Lower lobe of right lung (tissue), 2 donors: ENCODE data around the gene HEATR3. TPM values are rescaled to one million over a fixed set of nuclear protein-coding genes. Genes with fewer than 3 reads are reported as not detected.

Experiments used
- ATAC-seq, 2 donors: fragments of 200-7000 bp; cut with Tn5 transposase; one replicate each; pipeline ENCODE4 v1.9.1; 2020 to 2022; ENCODE audit warnings: mild to moderate bottlenecking in 2 of 2, moderate library complexity in 2 of 2
- DNase-seq: peaks from one replicate; pipeline ENCODE4 v3.0.0-alpha.2; 2020
- H3K27ac ChIP-seq: fragments of 200-600 bp; one replicate; pipeline ENCODE4 v1.8.0; 2022
- H3K27me3 ChIP-seq: fragments of 200-600 bp; one replicate; pipeline ENCODE4 v1.8.0; 2022; ENCODE audit warnings: low read depth
- H3K36me3 ChIP-seq: fragments of 200-600 bp; one replicate; pipeline ENCODE4 v1.8.0; 2022; ENCODE audit warnings: mild to moderate bottlenecking
- H3K4me1 ChIP-seq: fragments of 200-600 bp; one replicate; pipeline ENCODE4 v1.8.0; 2022
- H3K4me3 ChIP-seq: fragments of 200-600 bp; one replicate; pipeline ENCODE4 v1.8.0; 2022; ENCODE audit warnings: mild to moderate bottlenecking
- H3K9me3 ChIP-seq: fragments of 200-600 bp; one replicate; pipeline ENCODE4 v1.8.0; 2022
- intact Hi-C: fragments of 100-400 bp; cut with DNase I; formaldehyde crosslinking; loops from one replicate; pipeline ENCODE4 v1.11.0; 2022
- total RNA-seq: library from RNA; stranded (reverse); fragmentation: NEBNext Ultra II Directional; extraction: Animal tissue kit (Norgen Biotek cat#: 25700); gene quantifications from one replicate; pipeline ENCODE4 v1.2.1, GENCODE V29; 2021
- TF ChIP-seq, protein P1 (sequence below): fragments of 200-600 bp; IDR thresholded peaks from one replicate; pipeline ENCODE4 v1.8.0; 2022; ENCODE audit warnings: antibody characterized with exemption, mild to moderate bottlenecking
- donor health status: DM: no; HTN: yes; CAD: no; lungs with severe emphysema.

The HEATR3 gene
- total RNA-seq, 1 donor from 2014 or later: 22.8 TPM

DNA sequence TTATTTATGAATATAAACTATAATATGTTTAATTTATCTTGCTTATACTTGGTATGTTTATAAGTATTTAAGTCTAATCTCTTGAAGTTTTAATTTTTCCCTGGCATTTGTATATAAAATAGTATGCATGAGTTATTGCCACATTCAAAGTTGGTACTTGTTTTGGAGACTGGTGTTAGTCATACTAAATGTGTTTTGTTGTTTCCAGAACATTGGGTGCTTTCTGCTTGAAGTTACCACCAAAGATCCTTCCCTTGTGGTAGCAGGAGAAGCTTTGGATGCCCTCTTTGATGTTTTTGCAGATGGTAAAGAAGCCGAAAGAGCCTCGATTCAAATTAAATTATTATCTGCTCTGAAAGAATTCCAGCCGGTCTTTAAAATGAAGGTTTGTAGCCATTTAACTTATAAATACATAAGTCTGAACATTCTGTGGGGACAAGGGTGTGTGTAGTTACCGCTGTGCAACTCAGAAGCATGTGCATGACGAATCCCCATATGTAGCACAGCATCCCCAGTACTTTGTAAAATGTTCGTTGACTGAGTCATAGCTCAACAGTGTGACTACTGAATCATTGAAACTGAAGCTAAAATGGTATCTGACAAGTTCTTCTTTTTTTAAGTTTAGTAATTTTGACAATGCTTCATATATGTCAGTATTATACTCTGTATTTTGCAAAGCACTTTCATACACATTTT lies 36.4 kb downstream of the HEATR3 start:
- intact Hi-C loops: no loop called here
- no peaks in the 10 kb centered on the region for H3K9me3 ChIP-seq
- TF ChIP-seq, protein P1, sequence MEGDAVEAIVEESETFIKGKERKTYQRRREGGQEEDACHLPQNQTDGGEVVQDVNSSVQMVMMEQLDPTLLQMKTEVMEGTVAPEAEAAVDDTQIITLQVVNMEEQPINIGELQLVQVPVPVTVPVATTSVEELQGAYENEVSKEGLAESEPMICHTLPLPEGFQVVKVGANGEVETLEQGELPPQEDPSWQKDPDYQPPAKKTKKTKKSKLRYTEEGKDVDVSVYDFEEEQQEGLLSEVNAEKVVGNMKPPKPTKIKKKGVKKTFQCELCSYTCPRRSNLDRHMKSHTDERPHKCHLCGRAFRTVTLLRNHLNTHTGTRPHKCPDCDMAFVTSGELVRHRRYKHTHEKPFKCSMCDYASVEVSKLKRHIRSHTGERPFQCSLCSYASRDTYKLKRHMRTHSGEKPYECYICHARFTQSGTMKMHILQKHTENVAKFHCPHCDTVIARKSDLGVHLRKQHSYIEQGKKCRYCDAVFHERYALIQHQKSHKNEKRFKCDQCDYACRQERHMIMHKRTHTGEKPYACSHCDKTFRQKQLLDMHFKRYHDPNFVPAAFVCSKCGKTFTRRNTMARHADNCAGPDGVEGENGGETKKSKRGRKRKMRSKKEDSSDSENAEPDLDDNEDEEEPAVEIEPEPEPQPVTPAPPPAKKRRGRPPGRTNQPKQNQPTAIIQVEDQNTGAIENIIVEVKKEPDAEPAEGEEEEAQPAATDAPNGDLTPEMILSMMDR: no peak
- H3K27ac ChIP-seq: no peak overlapping the region
- DNase-seq (no peak), ATAC-seq (no peak)
- H3K27me3 ChIP-seq: no peaks in the 10 kb centered on the region
- H3K4me3 ChIP-seq: no peak overlapping the region
- H3K4me1 ChIP-seq: no peaks in the 10 kb centered on the region
- H3K36me3 ChIP-seq: peaks cover 85% of the 10 kb centered on the region

DNA sequence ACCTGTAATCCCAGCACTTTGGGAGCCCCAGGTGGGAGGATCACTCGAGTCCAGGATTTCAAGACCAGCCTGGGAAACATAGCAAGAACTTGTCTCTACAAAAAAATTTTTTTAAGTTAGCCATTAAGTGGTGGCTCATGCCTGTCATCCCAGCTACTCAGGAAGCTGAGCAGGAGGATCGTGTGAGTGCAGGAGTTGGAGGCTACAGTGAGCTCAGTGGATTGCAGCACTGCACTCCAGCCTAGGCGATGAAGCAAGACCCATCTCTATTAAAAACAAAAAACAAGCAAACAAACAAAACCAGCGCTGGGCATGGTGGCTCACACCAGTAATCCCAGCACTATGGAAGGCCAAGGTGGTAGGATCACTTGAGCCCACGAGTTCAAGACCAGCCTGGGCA lies 38.0 kb downstream of the HEATR3 start:
- Histone ChIP-seq H3K4me1 (no peaks in the 10 kb centered on the region), H3K27me3 (no peaks in the 10 kb centered on the region), H3K27ac (no peak overlapping the region), H3K4me3 (no peak overlapping the region), H3K36me3 (peaks cover 76% of the 10 kb centered on the region), H3K9me3 (no peaks in the 10 kb centered on the region)
- DNase-seq: no peak
- intact Hi-C loops: no loop called here
- no peak for ATAC-seq
- TF ChIP-seq, protein P1: no peak

DNA sequence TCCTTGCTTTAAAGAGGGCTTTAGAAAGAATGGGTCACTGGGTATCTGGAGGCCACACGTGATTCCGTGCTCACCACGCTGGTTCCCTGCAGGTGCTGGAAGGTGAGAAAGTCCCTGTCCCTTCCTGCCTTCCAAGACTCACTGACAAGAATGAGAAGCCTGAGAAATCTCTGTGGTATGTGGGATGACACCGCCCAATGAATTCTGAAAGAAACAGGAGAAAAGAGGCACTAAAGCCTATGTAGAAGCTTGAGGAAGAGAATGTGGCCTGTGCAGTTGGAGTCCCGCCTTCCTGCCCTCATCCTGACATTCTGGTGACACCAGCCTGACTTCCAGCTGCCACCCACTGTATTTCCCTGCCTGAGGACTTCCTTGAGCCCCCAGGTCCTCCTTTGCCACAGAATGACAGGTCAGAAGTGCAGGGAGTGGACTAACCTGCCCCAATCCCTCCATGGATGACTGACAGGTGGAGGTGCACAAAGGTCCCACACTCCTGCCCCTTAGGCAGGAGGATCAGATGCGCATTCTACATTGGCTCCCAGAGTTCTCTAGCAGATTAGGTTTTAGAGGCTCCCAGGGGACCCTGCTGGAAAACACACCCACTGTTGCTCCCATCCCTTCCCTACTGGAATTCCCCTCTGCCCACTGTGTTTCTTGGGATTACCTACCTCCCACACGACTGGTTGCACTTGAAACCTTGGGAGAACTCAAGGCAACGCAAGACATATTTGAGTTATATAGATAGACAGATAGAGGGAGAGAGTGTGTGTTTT lies 48.8 kb downstream of the HEATR3 start:
- Histone ChIP-seq H3K4me3 (no peak overlapping the region), H3K27me3 (no peaks in the 10 kb centered on the region), H3K9me3 (no peaks in the 10 kb centered on the region), H3K27ac (no peak overlapping the region), H3K4me1 (no peaks in the 10 kb centered on the region), H3K36me3 (no peaks in the 10 kb centered on the region)
- DNase-seq (no peak), ATAC-seq (no peak)
- TF ChIP-seq, protein P1: no peak
- intact Hi-C loops: no loop called here

- ATAC-seq: no peak
- intact Hi-C loops: no loop called here
- TF ChIP-seq, protein P1: no peak
- H3K4me1 ChIP-seq: no peaks in the 10 kb centered on the region
- no peaks in the 10 kb centered on the region for H3K36me3 ChIP-seq
- H3K4me3 ChIP-seq: no peak overlapping the region
- DNase-seq: no peak
- H3K27ac ChIP-seq: no peak overlapping the region
- H3K27me3 ChIP-seq: no peaks in the 10 kb centered on the region
- no peaks in the 10 kb centered on the region for H3K9me3 ChIP-seq
These were observed 54.9 kb downstream of the HEATR3 start for GRCh38 chr16:50120711-50121110.

- Histone ChIP-seq H3K27ac (no peak overlapping the region), H3K4me3 (no peak overlapping the region), H3K9me3 (no peaks in the 10 kb centered on the region), H3K4me1 (no peaks in the 10 kb centered on the region), H3K27me3 (no peaks in the 10 kb centered on the region), H3K36me3 (no peaks in the 10 kb centered on the region)
- intact Hi-C loops: no loop called here
- TF ChIP-seq, protein P1: no peak
- ATAC-seq (no peak), DNase-seq (no peak)
These were observed 55.5 kb downstream of the HEATR3 start for GRCh38 chr16:50121278-50121677.
